Measurements from ENCODE around the gene SPRYD7.
A peak's percentile ranks its signal among the peaks of the same experiment; 100 is the strongest.

The SPRYD7 gene

GRCh38 chr13:49936075-49936967 lies at the start of gene SPRYD7:
Gene SPRYD7 (minus strand): TSS chr13:49936340. CDS start chr13:49936235, 105 bp downstream.
- H3K36me3 ChIP-seq (ENCODE audit: insufficient read depth, low read length), result no peaks in the 10 kb centered on the region
- H3K27ac ChIP-seq (ENCODE audit: low read depth, low read length), result peak within 1 kb of the TSS; percentile 62
- peaks cover 31% of the 10 kb centered on the region for H3K79me2 ChIP-seq (ENCODE audit: control insufficient read depth, insufficient read depth, low read length, unreplicated experiment)
- peaks cover 18% of the 10 kb centered on the region for H3K4me1 ChIP-seq (ENCODE audit: control insufficient read depth, insufficient read depth, low read length, unreplicated experiment)
- peak within 1 kb of the TSS; percentile 77 for H3K4me3 ChIP-seq (ENCODE audit: low read depth, low read length)
- H2AFZ ChIP-seq (ENCODE audit: low read length, unreplicated experiment), result peak within 1 kb of the TSS; percentile 87
- no peaks in the 10 kb centered on the region for H3K27me3 ChIP-seq (ENCODE audit: insufficient read depth, low read length)

DNA sequence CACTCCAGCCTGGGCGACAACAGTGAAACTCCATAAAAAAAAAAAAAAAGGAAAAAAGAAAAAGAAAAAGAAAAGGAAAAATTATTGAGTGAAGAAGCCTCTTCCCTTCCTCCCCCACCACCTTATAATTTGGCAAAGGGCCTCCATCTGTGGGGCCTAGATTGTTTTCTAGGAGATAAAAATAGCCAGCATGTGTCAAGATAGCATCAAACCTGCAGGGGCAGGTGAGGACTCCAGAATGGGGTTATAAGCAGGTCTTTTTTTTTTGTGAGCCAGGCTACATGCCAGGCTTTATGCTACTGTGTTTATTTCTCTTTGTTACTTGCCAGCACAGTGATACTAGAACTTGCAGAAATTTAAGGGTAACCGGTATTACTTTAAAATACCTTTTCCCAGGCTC lies 49.0 kb upstream of the SPRYD7 start:
- Histone ChIP-seq H3K27ac (ENCODE audit: low read depth, low read length) (no peak overlapping the region), H3K4me1 (ENCODE audit: control insufficient read depth, insufficient read depth, low read length, unreplicated experiment) (no peaks in the 10 kb centered on the region), H3K36me3 (ENCODE audit: insufficient read depth, low read length) (no peaks in the 10 kb centered on the region), H3K4me3 (ENCODE audit: low read depth, low read length) (no peak overlapping the region), H3K79me2 (ENCODE audit: control insufficient read depth, insufficient read depth, low read length, unreplicated experiment) (no peaks in the 10 kb centered on the region), H3K27me3 (ENCODE audit: insufficient read depth, low read length) (no peaks in the 10 kb centered on the region), H2AFZ (ENCODE audit: low read length, unreplicated experiment) (no peak overlapping the region)

DNA sequence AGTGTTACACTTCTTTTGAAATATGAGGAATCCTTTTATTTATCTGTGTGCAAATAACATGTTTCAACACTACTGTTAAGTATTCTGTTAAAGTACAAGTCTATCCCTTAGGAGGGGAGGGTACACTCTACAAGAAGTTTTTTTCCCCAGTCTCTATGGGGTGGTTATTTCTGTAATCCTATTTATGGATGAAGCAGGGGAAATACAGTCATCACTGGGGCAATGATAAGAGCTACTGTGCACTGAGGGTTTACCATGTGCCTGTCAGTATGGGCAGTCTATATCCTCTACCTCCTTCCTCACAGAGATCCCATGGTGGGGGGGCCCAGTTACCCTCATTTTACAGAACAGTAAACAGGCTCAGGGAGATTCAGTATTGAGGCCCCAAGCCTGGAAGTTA lies 44.1 kb upstream of the SPRYD7 start:
- Histone ChIP-seq H3K4me1 (ENCODE audit: control insufficient read depth, insufficient read depth, low read length, unreplicated experiment) (no peaks in the 10 kb centered on the region), H3K36me3 (ENCODE audit: insufficient read depth, low read length) (no peaks in the 10 kb centered on the region), H3K27me3 (ENCODE audit: insufficient read depth, low read length) (no peaks in the 10 kb centered on the region), H3K4me3 (ENCODE audit: low read depth, low read length) (no peak overlapping the region), H3K79me2 (ENCODE audit: control insufficient read depth, insufficient read depth, low read length, unreplicated experiment) (no peaks in the 10 kb centered on the region), H2AFZ (ENCODE audit: low read length, unreplicated experiment) (no peak overlapping the region), H3K27ac (ENCODE audit: low read depth, low read length) (no peak overlapping the region)

GRCh38 chr13:49977992-49978391 lies 41.9 kb upstream of the SPRYD7 start:
- Histone ChIP-seq H3K36me3 (ENCODE audit: insufficient read depth, low read length) (no peaks in the 10 kb centered on the region), H3K4me1 (ENCODE audit: control insufficient read depth, insufficient read depth, low read length, unreplicated experiment) (no peaks in the 10 kb centered on the region), H2AFZ (ENCODE audit: low read length, unreplicated experiment) (no peak overlapping the region), H3K4me3 (ENCODE audit: low read depth, low read length) (no peak overlapping the region), H3K79me2 (ENCODE audit: control insufficient read depth, insufficient read depth, low read length, unreplicated experiment) (no peaks in the 10 kb centered on the region), H3K27me3 (ENCODE audit: insufficient read depth, low read length) (no peaks in the 10 kb centered on the region), H3K27ac (ENCODE audit: low read depth, low read length) (no peak overlapping the region)

GRCh38 chr13:49976314-49977258 lies 40.4 kb upstream of the SPRYD7 start:
- Histone ChIP-seq H3K27me3 (ENCODE audit: insufficient read depth, low read length) (no peaks in the 10 kb centered on the region), H2AFZ (ENCODE audit: low read length, unreplicated experiment) (no peak overlapping the region), H3K4me1 (ENCODE audit: control insufficient read depth, insufficient read depth, low read length, unreplicated experiment) (no peaks in the 10 kb centered on the region), H3K27ac (ENCODE audit: low read depth, low read length) (no peak overlapping the region), H3K79me2 (ENCODE audit: control insufficient read depth, insufficient read depth, low read length, unreplicated experiment) (no peaks in the 10 kb centered on the region), H3K4me3 (ENCODE audit: low read depth, low read length) (no peak overlapping the region), H3K36me3 (ENCODE audit: insufficient read depth, low read length) (no peaks in the 10 kb centered on the region)

- no peak overlapping the region for H3K27ac ChIP-seq (ENCODE audit: low read depth, low read length)
- H3K27me3 ChIP-seq (ENCODE audit: insufficient read depth, low read length), result no peaks in the 10 kb centered on the region
- no peaks in the 10 kb centered on the region for H3K79me2 ChIP-seq (ENCODE audit: control insufficient read depth, insufficient read depth, low read length, unreplicated experiment)
- H3K4me3 ChIP-seq (ENCODE audit: low read depth, low read length), result no peak overlapping the region
- no peaks in the 10 kb centered on the region for H3K36me3 ChIP-seq (ENCODE audit: insufficient read depth, low read length)
- H3K4me1 ChIP-seq (ENCODE audit: control insufficient read depth, insufficient read depth, low read length, unreplicated experiment), result no peaks in the 10 kb centered on the region
- no peak overlapping the region for H2AFZ ChIP-seq (ENCODE audit: low read length, unreplicated experiment)
These were observed 39.7 kb upstream of the SPRYD7 start for GRCh38 chr13:49975826-49976225.

DNA sequence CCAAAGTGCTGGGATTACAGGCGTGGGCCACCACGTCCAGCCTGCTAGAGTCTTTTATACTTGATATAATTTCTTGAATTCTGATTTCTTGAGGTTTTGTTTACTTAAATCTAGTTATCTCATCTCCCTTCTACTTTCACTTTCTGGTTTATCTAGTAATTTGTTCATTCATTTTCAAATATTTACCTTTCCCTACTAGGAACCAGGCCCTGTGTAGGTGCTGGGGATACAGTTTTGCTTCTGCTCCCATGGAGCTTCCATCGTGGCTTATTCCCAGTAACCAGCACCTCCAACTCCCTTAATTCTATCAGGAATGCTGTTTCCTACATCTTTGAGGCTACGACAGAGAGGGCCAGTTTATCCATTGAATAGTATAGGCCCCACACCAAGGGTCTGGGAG lies 36.6 kb upstream of the SPRYD7 start:
- Histone ChIP-seq H3K79me2 (ENCODE audit: control insufficient read depth, insufficient read depth, low read length, unreplicated experiment) (no peaks in the 10 kb centered on the region), H2AFZ (ENCODE audit: low read length, unreplicated experiment) (no peak overlapping the region), H3K4me3 (ENCODE audit: low read depth, low read length) (no peak overlapping the region), H3K36me3 (ENCODE audit: insufficient read depth, low read length) (no peaks in the 10 kb centered on the region), H3K27ac (ENCODE audit: low read depth, low read length) (no peak overlapping the region), H3K27me3 (ENCODE audit: insufficient read depth, low read length) (no peaks in the 10 kb centered on the region), H3K4me1 (ENCODE audit: control insufficient read depth, insufficient read depth, low read length, unreplicated experiment) (no peaks in the 10 kb centered on the region)

GRCh38 chr13:49967456-49967855 lies 31.3 kb upstream of the SPRYD7 start:
- Histone ChIP-seq H3K4me1 (ENCODE audit: control insufficient read depth, insufficient read depth, low read length, unreplicated experiment) (no peaks in the 10 kb centered on the region), H2AFZ (ENCODE audit: low read length, unreplicated experiment) (no peak overlapping the region), H3K4me3 (ENCODE audit: low read depth, low read length) (no peak overlapping the region), H3K36me3 (ENCODE audit: insufficient read depth, low read length) (peaks cover 12% of the 10 kb centered on the region), H3K27ac (ENCODE audit: low read depth, low read length) (no peak overlapping the region), H3K79me2 (ENCODE audit: control insufficient read depth, insufficient read depth, low read length, unreplicated experiment) (no peaks in the 10 kb centered on the region), H3K27me3 (ENCODE audit: insufficient read depth, low read length) (no peaks in the 10 kb centered on the region)

GRCh38 chr13:49958321-49958720 lies 22.2 kb upstream of the SPRYD7 start:
- Histone ChIP-seq H3K79me2 (ENCODE audit: control insufficient read depth, insufficient read depth, low read length, unreplicated experiment) (no peaks in the 10 kb centered on the region), H3K4me1 (ENCODE audit: control insufficient read depth, insufficient read depth, low read length, unreplicated experiment) (no peaks in the 10 kb centered on the region), H3K27ac (ENCODE audit: low read depth, low read length) (no peak overlapping the region), H3K36me3 (ENCODE audit: insufficient read depth, low read length) (peaks cover 23% of the 10 kb centered on the region), H2AFZ (ENCODE audit: low read length, unreplicated experiment) (no peak overlapping the region), H3K4me3 (ENCODE audit: low read depth, low read length) (no peak overlapping the region), H3K27me3 (ENCODE audit: insufficient read depth, low read length) (no peaks in the 10 kb centered on the region)

DNA sequence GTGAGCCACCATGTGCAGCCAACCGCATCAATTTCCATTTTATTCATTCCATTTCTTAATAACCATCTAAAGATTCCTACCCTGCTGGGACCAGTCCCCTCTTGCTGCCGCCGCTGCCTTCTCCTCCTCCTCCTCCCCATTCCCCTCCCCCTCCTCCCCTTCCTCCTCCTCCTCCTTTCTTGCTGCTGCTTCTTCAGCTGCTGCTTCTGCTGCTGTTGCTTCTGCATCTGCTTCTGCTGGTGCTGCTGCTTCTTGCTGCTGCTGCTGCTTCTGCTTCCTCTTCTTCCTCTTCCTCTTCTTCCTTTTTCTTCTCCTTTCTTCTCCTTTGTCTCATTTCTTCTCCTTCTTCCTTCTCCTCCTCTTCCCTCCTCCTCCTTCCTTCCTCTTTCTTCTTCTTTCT lies 20.0 kb upstream of the SPRYD7 start:
- Histone ChIP-seq H3K27ac (ENCODE audit: low read depth, low read length) (no peak overlapping the region), H3K36me3 (ENCODE audit: insufficient read depth, low read length) (peaks cover 22% of the 10 kb centered on the region)

More for the DNA sequence above, 20.0 kb upstream of the SPRYD7 start:
- Histone ChIP-seq H3K4me3 (ENCODE audit: low read depth, low read length) (no peak overlapping the region), H2AFZ (ENCODE audit: low read length, unreplicated experiment) (no peak overlapping the region), H3K79me2 (ENCODE audit: control insufficient read depth, insufficient read depth, low read length, unreplicated experiment) (no peaks in the 10 kb centered on the region), H3K4me1 (ENCODE audit: control insufficient read depth, insufficient read depth, low read length, unreplicated experiment) (no peaks in the 10 kb centered on the region), H3K27me3 (ENCODE audit: insufficient read depth, low read length) (no peaks in the 10 kb centered on the region)

Measured in ACC112 (cell line).